Skeletal muscle cell (primary cell): ENCODE data around the gene CFAP43.

Experiments
- DNase-seq: peaks from one replicate; pipeline ENCODE4 v3.0.0-alpha.2; 2010; ENCODE audit warnings: low read depth
- H3K4me3 ChIP-seq: 2 replicates; pipeline ENCODE4 v1.5.1; 2011; ENCODE audit warnings: low read depth, mild to moderate bottlenecking, control low read depth, low read length, moderate library complexity

The CFAP43 gene

GRCh38 chr10:104231784-104232612, at the start of gene CFAP43:
TSS of gene CFAP43 (minus strand) at chr10:104232364. CDS start at chr10:104232246, 118 bp downstream.
- DNase-seq = peak; percentile 82
- peak within 1 kb of the TSS; percentile 90 for H3K4me3 ChIP-seq

- H3K4me3 ChIP-seq = no peak overlapping the region
- DNase-seq = no peak
Observed at GRCh38 chr10:104281694-104282093, 49.5 kb upstream of the CFAP43 start.

GRCh38 chr10:104279550-104280259, 47.5 kb upstream of the CFAP43 start:
- no peak for DNase-seq
- H3K4me3 ChIP-seq = no peak overlapping the region

GRCh38 chr10:104277785-104278184, 45.6 kb upstream of the CFAP43 start:
- no peak overlapping the region for H3K4me3 ChIP-seq
- DNase-seq = no peak

- no peak overlapping the region for H3K4me3 ChIP-seq
- DNase-seq = no peak
Observed at GRCh38 chr10:104276192-104276591, 44.0 kb upstream of the CFAP43 start.

DNA sequence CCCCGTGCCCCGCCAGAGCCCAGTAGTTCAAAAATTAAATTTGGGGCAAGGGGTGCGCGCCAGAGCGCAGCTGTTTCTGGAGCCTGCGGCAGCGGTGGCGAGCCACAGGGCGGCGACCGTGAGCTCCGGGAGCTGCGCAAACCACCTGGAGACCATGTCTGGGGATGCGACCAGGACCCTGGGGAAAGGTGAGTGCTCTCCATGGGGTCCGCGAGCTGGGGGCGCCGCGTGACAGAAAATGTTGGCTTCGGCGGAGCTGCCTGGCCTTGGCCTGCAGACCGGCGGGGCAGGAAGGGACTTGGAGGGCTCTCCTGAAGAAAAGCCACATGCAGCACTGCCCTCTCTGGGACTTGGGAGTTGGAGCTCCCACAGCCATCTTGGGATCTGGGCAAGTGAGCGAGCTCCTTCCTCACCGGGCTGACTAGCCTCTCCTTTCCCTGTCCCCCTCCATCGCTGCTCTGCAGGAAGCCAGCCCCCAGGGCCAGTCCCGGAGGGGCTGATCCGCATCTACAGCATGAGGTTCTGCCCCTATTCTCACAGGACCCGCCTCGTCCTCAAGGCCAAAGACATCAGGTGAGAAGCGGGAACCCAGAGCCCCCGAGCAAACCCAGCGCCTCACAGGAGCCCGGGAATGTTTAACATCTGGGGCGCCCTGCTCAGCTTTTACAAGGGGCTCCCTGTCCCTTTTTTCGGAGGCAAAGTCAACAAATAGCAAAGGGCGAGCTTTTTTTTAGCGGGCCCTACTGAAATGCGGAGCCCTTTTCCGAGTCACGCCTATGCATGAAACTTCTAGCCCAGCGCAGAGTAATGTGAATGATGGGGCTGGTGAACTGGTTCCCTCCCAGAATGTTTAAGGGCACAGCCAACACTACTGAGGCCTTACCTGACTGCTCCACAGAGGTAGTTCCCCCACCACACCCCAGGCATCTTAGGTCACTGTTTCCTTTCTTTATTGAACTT, 42.9 kb upstream of the CFAP43 start:
- DNase-seq = no peak
- H3K4me3 ChIP-seq = peak overlapping the region; percentile 42

DNA sequence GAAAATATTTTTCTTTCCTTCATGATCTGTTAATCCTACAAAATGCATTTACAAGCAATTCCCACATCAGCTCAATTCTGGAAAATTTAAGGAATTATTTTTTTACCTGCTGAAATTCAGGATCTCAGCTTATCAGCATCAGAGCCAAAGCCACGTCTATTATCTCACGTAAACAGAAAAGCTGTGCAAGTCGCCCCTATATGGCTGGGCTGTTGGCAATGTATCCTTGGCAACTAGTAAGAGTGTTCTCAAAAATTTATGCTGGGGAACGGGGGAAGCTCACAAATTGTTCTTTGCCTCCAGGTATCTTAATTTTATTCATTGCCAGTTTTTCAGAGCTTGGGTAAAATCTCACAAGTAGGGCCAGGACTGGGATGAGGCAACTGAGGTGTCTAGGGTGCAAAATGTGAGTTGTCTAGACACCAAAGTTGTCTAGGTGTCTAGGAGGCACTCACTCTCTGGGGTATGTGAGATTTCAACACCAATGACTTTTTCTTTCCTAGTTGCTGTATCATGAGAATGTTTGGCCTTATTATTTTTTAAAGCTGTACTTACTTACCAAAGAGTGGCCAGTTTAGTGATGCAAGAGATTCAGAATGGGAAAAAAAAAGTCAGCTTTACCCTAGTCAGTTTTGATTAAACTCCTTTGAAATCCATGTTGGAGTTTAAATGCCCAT, 41.9 kb upstream of the CFAP43 start:
- no peak overlapping the region for H3K4me3 ChIP-seq
- DNase-seq = no peak

DNA sequence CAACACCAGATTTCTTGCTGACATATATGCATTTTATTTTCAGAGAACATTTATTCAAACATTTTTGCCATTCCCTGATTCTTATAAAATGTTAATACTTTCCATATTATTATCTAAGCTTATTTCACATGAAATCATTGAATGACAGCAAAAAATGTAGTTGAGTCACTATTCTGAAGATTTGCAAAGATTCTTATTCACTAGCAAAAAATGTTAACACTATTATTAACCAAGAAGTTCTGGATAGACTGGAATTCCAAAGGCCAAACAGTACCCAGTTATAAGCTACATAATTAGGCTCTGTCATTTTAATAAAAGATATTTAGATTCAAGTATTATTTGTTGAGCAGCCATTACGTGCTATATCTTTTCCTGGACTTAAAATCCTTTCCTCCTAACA, 41.1 kb upstream of the CFAP43 start:
- no peak for DNase-seq
- no peak overlapping the region for H3K4me3 ChIP-seq

DNA sequence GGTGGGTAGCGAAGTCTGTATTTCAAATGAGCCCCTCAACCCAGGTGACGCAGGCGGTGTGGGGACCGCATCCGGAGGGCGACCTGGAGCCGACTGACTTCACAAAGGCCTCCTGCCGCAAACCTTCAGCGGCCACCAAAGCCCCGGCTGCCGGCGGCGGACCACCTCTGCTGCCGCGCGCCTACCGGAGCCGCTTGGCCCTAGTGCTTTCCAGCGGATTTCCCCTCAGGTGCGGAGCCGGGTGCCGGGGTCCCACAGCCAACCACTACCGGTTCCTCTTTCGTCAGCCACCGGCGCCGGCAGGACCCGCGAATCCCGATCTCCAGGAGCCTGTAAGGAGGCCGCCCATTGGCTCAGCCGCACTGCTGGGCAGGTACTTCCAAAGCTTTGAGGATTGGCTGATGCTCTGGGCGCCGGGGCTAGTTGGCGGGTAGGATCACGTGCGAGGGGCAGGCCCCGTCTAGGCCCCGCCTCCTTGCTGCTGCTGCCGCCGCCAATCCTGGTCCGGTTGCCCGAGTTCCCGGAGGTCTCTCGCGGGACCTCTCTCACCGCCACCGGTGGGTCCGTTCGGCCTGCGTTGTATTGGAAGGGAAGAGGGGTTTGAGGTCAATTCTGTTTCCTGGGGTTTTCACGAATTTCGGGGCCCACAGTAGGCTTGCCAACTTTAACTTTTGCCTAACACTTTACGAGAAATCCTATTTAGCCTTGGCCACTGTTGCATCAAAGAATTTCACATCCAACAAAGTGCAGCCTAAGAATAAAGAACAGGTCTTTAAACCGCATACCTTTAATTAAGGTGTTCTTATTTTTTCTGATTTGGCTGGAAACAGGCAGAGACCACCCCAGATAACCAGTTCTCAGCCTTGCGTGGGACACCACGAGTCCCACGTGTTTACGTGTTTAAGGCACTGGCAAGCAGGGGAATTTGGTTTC, 36.8 kb upstream of the CFAP43 start, which contains the start of gene GSTO2:
GSTO2 (plus strand) TSS at position 472 of the 933 bp plus-strand sequence. CDS start 5,732 bp downstream, outside the sequence.
- peak within 1 kb of the TSS; percentile 75 for H3K4me3 ChIP-seq
- DNase-seq = peak; percentile 96

DNA sequence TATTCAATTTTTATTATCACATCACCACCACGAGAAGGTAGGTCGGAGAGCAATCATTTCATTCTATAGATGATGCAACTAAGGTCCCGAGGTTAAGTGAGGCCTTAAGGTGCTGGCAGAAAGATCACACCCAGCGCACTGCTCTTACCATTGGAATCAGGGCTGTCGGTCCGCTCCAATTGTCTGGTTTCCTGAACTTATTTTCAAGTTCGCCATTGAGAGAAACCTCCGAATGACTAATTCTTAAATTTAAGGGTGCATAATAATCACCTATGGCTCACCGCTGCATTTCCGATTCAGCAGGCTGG, 36.2 kb upstream of the CFAP43 start:
- DNase-seq = no peak

GRCh38 chr10:104267721-104268404, 35.7 kb upstream of the CFAP43 start:
- peak overlapping the region; percentile 75 for H3K4me3 ChIP-seq
- DNase-seq = no peak

More for the DNA sequence above, 36.2 kb upstream of the CFAP43 start:
- H3K4me3 ChIP-seq = peak overlapping the region; percentile 75

DNA sequence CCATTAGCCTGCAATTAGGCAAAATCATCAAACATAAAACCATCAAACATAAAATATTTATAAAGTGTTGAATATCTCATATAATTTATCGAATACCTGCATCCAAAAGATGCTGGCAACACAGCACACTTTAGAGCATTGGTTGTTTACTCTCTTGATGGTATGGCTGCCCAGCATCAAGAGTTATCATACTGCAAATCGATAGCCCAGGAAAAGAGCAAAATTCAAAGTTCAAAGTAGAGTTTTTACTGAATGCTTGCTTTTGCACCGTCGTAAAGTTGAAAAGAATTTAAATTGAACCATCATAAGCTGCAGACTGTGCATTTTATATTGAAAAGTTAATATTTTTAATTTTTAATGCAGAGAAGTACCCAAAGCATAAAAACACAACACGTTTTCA, 32.6 kb upstream of the CFAP43 start:
- H3K4me3 ChIP-seq = no peak overlapping the region
- no peak for DNase-seq

DNA sequence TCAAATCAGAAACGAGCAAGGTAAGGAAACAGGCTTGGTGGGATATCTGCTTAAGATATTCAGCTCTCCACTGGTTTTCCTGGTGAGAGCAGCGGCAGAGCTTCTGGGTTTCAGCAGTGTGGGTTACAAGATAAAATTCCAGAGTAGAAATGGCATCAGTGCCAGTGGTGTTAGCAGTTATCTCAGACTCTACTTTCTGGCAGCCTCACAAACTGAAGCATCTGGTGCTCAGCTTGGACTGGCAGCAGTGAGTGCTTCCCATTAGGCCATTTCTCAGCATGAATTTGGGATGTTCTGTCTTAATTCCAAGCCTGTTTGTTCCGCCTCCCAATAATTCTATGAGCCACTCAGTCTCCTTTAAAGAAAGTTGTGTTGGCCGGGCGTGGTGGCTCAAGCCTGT, 29.9 kb upstream of the CFAP43 start:
- DNase-seq = no peak
- H3K4me3 ChIP-seq = no peak overlapping the region

GRCh38 chr10:104260775-104261115, 28.6 kb upstream of the CFAP43 start:
- no peak overlapping the region for H3K4me3 ChIP-seq
- DNase-seq = peak; percentile 52

DNA sequence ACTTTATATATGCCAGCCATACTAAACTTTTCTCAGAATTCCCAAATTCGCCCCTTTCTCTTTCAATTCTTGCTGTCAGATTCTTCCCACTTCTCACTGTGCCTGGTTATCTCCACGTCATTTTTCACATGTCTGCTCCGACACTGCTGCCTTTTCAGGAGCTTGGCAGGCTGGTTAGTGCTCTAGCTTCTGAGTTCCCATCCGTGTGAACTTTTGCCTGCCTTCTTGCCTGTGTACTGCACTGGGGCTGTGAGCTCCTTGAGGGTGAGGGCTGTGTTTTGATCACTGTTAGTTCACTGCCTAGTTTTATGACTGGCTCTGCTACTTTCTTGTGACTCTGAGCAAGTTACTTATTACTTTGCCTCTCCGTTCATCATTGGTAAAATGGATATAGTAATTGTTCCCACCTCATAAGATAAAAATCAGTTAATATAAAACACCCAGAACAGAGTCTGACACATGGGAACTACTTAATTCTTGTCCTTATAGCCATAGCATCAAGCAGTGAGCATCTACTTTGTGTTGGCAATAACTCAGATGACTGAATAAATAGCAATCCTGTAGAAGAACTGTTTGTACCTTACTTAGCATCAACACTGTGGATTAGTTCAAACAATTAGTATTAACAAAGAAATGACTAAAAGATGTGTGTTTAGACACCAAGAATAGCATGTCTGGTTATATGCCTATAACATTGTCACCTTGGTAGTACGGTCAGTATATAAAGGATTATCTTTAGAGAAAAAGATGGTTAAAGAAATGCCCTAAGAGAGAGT, 28.0 kb upstream of the CFAP43 start:
- DNase-seq = no peak
- H3K4me3 ChIP-seq = no peak overlapping the region

- no peak for DNase-seq
- H3K4me3 ChIP-seq = no peak overlapping the region
Observed at GRCh38 chr10:104259456-104259855, 27.3 kb upstream of the CFAP43 start.

DNA sequence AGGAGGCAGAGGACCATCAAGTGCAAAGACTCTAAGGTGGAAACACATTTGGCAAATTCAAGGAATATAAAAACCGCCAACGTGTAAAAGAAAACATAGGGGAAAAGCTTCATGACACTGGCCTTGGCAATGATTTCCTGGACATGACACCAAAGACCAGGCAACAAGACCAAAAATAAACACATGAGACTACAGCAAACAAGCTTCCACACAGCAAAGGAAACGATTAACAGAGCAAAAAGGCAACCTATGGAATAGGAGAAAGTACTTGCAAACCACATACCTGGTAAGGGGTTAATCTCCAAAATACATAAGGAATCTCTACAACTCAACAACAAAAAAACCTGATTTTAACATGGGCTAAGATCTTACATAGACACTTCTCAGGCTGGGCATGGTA, 26.0 kb upstream of the CFAP43 start:
- no peak overlapping the region for H3K4me3 ChIP-seq
- DNase-seq = no peak
